Measurements from ENCODE around the gene DNAL4.
"Not testable (repeated sequence)": the region's sequence is repeated elsewhere in the genome, so short reads cannot be mapped to it uniquely, and the experiment has no call there.

The DNAL4 gene

DNA sequence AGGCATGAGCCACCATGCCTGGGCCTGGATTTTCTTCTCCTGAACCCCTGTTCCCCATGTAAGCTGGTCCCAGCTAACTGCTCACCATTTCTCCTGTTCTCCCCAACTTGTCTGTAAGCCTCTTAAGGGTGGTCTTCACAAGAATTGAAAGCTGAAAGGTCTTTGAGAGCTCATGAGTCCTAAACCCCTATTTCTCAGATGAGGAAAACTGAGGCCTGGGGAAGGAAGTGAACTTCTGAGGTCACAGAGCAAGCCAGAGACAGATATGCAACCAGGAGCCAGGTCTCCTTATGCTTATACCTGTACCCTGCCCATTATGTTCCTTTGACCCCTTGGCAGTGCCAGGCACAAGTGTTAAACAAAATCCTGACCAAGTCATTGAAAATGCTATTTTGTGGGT, 33.6 kb upstream of the DNAL4 start:
- no peak for DNase-seq (ENCODE audit: low read depth in 2 of 2)

DNA sequence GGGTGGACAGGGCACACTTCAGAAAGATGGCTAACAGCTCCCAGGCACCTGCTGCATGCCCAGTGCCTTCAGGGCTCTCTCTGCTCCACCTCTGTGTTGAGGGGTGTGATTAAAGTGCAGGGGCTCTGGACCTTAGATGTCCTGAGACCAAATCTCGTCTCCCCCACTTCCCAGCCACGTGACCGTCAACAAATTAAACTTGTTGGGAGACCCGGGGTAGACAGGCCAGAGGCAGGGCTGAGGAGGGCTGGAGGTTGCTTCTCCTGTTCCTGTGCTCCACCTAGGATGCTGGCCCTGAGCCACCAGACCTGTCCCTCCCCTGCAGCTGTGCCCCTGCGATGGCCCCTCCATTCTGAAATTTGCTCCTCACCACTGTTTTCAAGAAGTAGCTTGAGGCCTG, 32.9 kb upstream of the DNAL4 start:
- no peak for DNase-seq (ENCODE audit: low read depth in 2 of 2)

GRCh38 chr22:38826386-38826785, 32.4 kb upstream of the DNAL4 start:
- no peak for DNase-seq (ENCODE audit: low read depth in 2 of 2)

- no peak for DNase-seq (ENCODE audit: low read depth in 2 of 2)
These were observed 30.6 kb upstream of the DNAL4 start for GRCh38 chr22:38824585-38824984.

- DNase-seq (ENCODE audit: low read depth in 2 of 2), result no peak
These were observed 29.7 kb upstream of the DNAL4 start for GRCh38 chr22:38823637-38824036.

DNA sequence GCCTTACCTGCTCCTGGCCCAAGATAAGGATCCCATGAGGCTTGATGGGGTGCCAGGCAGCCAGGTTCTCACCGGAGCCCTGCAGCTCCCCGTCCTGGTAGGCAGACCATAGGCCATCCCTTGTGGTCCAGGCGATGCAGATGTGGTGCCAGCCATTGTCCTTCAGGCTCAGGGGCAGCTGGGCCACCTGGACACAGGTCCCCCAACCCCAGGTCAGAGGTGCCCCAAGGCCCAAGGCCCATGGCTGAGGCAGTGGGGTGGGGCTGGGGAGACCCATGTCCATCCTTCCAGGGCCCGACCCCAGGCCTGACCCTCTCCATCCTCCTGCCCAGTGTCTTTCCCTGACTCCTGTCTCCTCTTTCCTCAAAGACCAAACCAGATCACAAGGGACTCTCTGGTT, 29.1 kb upstream of the DNAL4 start:
- DNase-seq (ENCODE audit: low read depth in 2 of 2), result no peak

GRCh38 chr22:38820020-38820419, 26.1 kb upstream of the DNAL4 start:
- no peak for DNase-seq (ENCODE audit: low read depth in 2 of 2)

- DNase-seq (ENCODE audit: low read depth in 2 of 2), result no peak
These were observed 25.5 kb upstream of the DNAL4 start for GRCh38 chr22:38819387-38819940.

- no peak for DNase-seq (ENCODE audit: low read depth in 2 of 2)
These were observed 23.3 kb upstream of the DNAL4 start for GRCh38 chr22:38817196-38817595.

DNA sequence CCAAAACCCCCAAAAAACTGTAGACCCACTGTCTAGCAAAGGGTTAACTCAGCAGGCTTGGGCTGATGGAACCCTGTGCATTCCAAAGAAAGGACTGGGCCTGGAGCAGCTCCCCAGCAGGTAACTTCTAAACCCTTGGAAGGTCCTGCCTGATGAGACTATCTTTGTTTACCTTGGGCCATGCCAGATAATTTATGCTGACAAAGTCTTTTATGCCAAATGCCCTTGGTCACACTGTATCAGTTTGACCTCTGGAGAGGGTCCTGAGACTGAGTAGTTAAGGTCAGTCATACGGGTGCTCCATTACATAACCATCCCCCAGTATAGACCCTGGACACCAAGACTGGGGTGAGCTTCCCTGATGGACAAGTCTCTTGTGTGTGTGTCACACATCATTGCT, 21.9 kb upstream of the DNAL4 start:
- no peak for DNase-seq (ENCODE audit: low read depth in 2 of 2)

DNA sequence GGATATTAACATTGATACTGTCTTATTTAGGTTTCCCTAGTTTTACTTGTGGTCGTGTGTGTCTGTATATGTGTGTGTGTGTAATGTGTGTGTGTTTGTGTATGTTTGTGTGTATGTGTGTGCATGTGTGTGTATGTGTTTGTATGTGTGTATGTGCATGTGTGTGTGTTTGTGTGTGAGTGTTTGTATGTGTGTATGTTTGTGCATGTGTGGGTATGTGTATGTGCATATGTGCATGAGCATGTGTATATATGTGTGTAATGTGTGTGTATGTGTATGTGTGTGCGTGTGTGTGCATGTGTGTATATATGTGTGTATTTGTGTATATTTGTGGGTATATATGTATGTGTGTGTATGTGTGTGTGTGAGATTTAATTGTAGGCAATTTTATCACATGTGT, 17.3 kb upstream of the DNAL4 start:
- no peak for DNase-seq (ENCODE audit: low read depth in 2 of 2)

DNA sequence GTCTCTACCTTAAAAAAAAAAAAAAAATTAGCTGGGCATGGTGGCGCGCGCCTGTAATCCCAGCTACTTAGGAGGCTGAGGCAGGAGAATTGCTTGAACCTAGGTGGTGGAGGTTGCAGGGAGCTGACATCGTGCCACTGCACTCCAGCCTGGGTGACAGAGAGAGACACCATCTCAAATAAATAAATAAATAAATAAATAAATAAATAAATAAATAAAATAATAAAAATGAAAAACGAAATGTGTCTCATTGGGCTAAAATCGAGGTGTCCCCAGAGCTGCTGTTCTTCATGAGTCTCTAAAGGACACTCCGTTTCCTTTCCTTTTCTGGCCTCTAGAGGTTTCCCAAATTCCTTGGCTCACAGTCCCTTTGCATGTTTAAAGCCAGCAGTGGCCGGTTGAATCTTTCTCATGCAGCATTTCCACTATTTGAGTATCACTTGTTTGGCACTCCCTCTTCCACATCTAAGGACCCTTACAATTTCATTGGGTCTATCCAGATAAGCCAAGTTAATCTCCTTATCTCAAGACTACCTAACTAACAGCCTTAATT, 11.2 kb upstream of the DNAL4 start:
- DNase-seq (ENCODE audit: low read depth in 2 of 2), result not testable (repeated sequence)

- DNase-seq (ENCODE audit: low read depth in 2 of 2), result no peak
These were observed 8.8 kb upstream of the DNAL4 start for GRCh38 chr22:38802671-38803121.

DNA sequence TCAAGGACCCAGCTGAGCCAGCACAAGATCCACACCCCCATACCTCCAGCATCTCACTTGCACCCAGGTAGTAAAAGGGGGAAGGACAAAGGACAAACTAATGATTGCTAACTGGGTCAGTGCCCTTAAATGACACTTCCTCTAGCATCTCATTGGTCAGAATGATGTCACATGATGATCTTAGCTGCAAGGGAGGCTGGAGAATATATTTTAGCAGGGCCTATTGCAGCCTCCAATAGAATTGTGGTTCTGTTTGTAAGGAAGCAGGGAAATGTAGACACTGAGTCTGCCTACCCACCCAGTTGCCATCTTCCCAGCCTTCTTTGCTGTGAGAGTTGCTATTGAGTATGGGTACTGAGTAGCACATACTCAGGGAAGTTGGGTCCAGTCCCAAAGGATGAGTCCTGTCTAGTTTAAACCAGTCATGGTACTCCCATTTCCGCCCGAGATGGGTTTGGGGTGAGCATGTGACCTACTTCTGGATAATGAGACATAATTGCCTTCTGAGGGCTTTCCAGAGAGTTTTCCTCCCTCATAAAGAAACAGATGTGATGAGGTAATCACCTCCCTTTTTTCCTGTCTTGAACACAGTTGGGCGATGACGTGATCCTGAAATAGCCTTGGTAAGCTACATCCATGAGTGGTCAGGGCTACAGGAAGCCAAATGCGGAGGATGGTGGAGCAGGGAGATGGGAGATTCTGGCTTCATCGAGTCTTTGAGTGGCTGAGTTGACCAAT, 5.5 kb upstream of the DNAL4 start:
- DNase-seq (ENCODE audit: low read depth in 2 of 2), result no peak

- no peak for DNase-seq (ENCODE audit: low read depth in 2 of 2)
These were observed 4.6 kb upstream of the DNAL4 start for GRCh38 chr22:38798496-38798895.

DNA sequence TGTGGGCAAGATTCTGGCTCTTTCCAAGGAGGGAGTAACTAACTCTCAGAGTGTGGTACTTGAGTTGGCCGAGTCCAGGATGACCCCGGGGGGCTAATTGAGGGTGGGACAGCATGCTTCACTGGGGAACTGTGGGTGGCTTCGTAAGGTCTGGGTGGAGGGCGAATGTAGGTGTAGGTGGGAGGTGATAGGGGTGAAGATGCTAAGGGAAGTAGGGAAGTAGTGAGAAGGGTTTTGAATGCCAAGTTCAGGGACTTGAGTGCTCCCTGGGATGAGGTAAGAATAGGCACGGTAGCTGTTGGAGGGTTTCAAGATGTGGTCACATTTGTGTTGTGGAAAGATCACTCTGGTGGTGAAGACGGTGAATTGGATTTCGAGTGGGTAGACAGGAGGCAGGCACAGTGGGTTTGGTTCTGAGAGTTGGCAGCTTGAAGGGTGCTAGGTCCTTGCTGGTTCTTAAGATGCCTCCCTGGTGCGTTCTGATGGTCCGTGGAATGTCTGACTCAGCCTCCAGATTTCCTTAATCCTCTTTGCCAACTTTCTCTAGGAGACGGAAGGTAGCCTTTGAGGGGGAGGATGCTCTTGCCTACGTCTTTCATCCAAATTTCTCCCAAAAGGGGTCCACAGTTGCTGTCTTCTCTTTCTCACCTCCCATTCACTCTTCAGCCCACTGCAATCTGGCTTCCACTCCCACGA, 2.5 kb upstream of the DNAL4 start:
- DNase-seq (ENCODE audit: low read depth in 2 of 2), result no peak

DNA sequence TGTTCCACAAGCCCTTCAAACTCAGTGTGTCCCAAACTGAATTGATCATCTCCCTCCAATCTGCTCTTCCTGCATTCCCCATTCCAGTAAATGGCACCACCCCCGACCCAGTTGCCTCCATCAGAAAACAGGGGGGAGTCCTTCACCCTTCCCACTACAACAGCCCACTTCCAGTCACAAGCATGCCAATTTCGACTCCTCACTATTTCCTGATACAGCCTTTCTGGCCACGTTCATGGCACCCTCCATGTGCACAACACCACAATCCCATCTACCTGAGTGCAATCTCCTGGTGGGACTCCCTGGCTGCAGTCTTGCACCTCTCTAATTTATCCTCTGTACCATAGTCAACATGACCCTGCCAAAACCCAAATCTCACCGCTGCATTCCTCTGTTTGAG, 1.6 kb upstream of the DNAL4 start:
- DNase-seq (ENCODE audit: low read depth in 2 of 2), result no peak

- DNase-seq (ENCODE audit: low read depth in 2 of 2), result no peak
These were observed 626 bp downstream of the DNAL4 start for GRCh38 chr22:38793317-38793716.

DNA sequence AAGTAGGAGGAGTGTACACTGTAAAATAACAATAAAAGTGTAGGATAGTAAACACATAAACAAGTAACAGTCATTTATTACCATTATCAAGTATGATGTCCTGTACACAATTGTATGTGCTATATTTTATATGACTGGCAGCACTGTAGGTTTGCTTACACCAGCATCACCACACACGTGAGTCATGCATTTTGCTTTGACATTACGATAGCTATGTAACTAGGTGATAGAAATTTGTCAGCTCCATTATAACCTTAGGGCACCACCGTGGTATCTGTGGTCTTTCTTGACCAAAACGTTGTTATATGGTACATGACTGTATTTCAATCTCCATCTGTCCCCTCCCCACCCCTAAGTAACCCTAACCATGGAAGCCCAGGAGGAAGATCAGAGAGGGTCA, 1.1 kb downstream of the DNAL4 start:
- DNase-seq (ENCODE audit: low read depth in 2 of 2), result no peak

GRCh38 chr22:38789606-38790005, 4.3 kb downstream of the DNAL4 start:
- DNase-seq (ENCODE audit: low read depth in 2 of 2), result no peak

GRCh38 chr22:38788846-38789245, 5.1 kb downstream of the DNAL4 start:
- no peak for DNase-seq (ENCODE audit: low read depth in 2 of 2)

GRCh38 chr22:38788021-38788816, 5.7 kb downstream of the DNAL4 start:
- DNase-seq (ENCODE audit: low read depth in 2 of 2), result no peak

All from stimulated activated CD8-positive, alpha-beta memory T cell treated with anti-CD3 and anti-CD28 coated beads, Interleukin-7, amount 100 ng/mL, for 1 hour (primary cell).